T-helper 1 cell treated with Interleukin-12 subunit alpha and Interleukin-12 subunit beta and Interleukin-4 antibody, amounts not matched to agents 30 μg/mL and 1 μg/mL, for 36 hours (primary cell): ENCODE measurements around the gene FOXP2.
"Not testable (repeated sequence)": the region's sequence is repeated elsewhere in the genome, so short reads cannot be mapped to it uniquely, and the experiment has no call there.

Experiments used
- H3K27ac Mint-ChIP-seq: one replicate; pipeline ENCODE4 v1.8.0; 2021; ENCODE audit warnings: mild to moderate bottlenecking, mixed read lengths
- H3K27me3 Mint-ChIP-seq: one replicate; pipeline ENCODE4 v1.8.0; 2021; ENCODE audit warnings: low read depth, mixed read lengths
- H3K36me3 Mint-ChIP-seq: one replicate; pipeline ENCODE4 v1.8.0; 2021; ENCODE audit warnings: low read depth, mixed read lengths
- H3K4me1 Mint-ChIP-seq: one replicate; pipeline ENCODE4 v1.8.0; 2021; ENCODE audit warnings: low read depth, mixed read lengths
- H3K4me3 Mint-ChIP-seq: one replicate; pipeline ENCODE4 v1.8.0; 2021; ENCODE audit warnings: mild to moderate bottlenecking, moderate library complexity, mixed read lengths
- H3K9me3 Mint-ChIP-seq: one replicate; pipeline ENCODE4 v1.8.0; 2021; ENCODE audit warnings: mixed read lengths

The FOXP2 gene

DNA sequence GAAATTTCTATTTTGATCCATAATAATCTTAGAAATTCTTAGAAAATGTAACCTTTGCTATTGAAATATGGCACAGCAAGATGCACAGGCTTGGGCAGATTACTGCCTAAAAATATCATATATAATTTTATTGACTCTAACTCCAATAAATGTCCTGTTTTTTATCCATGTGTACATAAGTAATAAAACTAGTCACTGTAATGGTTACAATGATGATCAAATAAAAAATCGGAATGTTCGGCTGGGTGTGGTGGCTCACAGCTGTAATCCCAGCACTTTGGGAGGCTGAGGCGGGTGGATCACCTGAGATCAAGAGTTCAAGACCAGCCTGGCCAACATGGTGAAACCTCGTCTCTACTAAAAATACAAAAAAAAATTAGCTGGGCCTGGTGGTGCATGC is 26.3 kb downstream of the FOXP2 start:
- not testable (repeated sequence) for H3K27ac Mint-ChIP-seq, H3K27me3 Mint-ChIP-seq, H3K4me3 Mint-ChIP-seq, H3K9me3 Mint-ChIP-seq, H3K36me3 Mint-ChIP-seq, H3K4me1 Mint-ChIP-seq

GRCh38 chr7:114444196-114444595 is 29.6 kb downstream of the FOXP2 start:
- no peaks in the 10 kb centered on the region for H3K36me3 Mint-ChIP-seq
- no peaks in the 10 kb centered on the region for H3K4me1 Mint-ChIP-seq
- no peaks in the 10 kb centered on the region for H3K9me3 Mint-ChIP-seq
- H3K27me3 Mint-ChIP-seq = no peaks in the 10 kb centered on the region
- no peak overlapping the region for H3K27ac Mint-ChIP-seq
- no peak overlapping the region for H3K4me3 Mint-ChIP-seq

DNA sequence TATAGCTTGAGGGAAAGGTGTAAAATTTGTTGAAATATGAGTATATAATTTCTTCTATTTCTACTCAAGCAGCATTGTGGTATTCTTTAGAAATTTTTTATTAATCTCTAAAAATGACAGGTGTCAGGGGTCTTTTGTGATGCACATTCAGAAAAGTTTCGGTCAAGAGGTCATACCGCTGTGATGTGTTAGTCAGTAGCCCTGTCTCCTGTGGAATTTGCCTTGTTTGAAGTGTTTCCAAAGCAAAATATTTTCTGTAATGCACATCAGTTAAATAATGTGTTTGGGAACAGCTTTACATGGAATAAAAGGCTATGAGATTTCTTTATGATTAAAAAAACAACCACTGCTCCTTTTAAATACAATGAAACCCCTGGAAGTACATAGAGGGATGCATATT is 35.8 kb downstream of the FOXP2 start:
- no peak overlapping the region for H3K4me3 Mint-ChIP-seq
- no peaks in the 10 kb centered on the region for H3K4me1 Mint-ChIP-seq
- no peak overlapping the region for H3K27ac Mint-ChIP-seq
- H3K36me3 Mint-ChIP-seq = no peaks in the 10 kb centered on the region
- H3K9me3 Mint-ChIP-seq = no peaks in the 10 kb centered on the region
- no peaks in the 10 kb centered on the region for H3K27me3 Mint-ChIP-seq

DNA sequence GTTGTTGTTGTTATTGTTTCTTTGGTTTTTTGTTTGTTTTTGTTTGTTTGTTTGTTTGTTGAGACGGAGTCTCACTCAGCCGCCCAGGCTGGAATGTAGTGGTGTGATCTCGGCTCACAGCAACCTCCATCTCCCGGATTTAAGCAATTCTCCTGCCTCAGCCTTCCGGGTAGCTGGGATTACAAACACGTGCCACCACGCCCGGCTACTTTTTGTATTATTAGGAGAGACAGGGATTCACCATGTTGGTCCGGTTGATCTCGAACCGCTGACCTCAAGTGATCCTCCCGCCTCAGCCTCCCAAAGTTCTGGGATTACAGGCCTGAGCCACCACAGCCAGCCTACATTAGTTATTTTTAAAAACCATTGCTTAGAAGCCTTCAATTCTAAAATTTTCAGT is 45.0 kb downstream of the FOXP2 start:
- no peak overlapping the region for H3K27ac Mint-ChIP-seq
- H3K4me1 Mint-ChIP-seq = no peaks in the 10 kb centered on the region
- no peaks in the 10 kb centered on the region for H3K9me3 Mint-ChIP-seq
- H3K4me3 Mint-ChIP-seq = no peak overlapping the region
- no peaks in the 10 kb centered on the region for H3K27me3 Mint-ChIP-seq
- no peaks in the 10 kb centered on the region for H3K36me3 Mint-ChIP-seq

DNA sequence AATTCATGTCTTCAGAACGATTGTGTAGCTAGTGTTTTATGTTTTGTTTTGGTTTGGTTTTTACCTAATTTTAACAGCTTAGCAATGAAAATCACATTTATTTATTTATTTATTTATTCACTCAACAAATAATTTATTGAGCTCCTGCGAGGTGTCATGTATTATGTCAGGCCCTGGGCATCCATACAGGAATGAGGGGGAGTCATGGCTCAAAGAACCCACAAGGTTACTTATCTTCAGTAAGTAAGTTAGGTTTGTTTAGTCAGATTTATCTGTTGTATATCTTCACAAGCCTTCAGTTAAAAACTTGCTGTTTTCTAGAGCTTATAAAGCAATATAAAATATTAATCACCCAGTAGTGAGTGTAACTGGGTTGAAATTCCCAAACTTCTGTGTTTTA is 45.4 kb downstream of the FOXP2 start:
- H3K4me3 Mint-ChIP-seq = no peak overlapping the region
- no peaks in the 10 kb centered on the region for H3K27me3 Mint-ChIP-seq
- H3K27ac Mint-ChIP-seq = no peak overlapping the region
- H3K4me1 Mint-ChIP-seq = no peaks in the 10 kb centered on the region
- H3K36me3 Mint-ChIP-seq = no peaks in the 10 kb centered on the region
- no peaks in the 10 kb centered on the region for H3K9me3 Mint-ChIP-seq

DNA sequence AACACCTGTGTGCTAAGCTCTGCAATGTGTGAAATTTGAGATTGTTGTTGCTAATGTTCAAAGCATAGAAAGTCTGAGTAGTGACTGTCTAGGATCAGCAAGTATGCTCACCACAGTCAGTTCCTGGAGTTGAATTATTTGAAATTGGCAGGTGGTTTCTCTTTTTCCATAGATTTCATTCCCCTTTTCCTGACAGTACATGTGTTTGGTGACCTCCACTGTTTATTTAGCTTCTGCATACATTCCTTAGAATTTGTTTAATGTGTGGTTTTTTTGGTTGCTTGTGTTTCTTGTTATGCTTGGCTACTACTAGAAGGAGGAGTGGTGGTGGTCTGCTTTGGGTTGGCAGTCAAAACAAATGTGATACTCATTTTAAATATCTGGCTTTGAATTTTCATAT is 52.3 kb downstream of the FOXP2 start:
- Mint-ChIP-seq H3K27ac (no peak overlapping the region), H3K4me1 (no peaks in the 10 kb centered on the region), H3K36me3 (no peaks in the 10 kb centered on the region), H3K4me3 (no peak overlapping the region), H3K9me3 (no peaks in the 10 kb centered on the region), H3K27me3 (no peaks in the 10 kb centered on the region)

- Mint-ChIP-seq H3K36me3 (no peaks in the 10 kb centered on the region), H3K27ac (no peak overlapping the region), H3K9me3 (no peaks in the 10 kb centered on the region), H3K4me1 (no peaks in the 10 kb centered on the region), H3K4me3 (no peak overlapping the region), H3K27me3 (no peaks in the 10 kb centered on the region)
Observed at GRCh38 chr7:114468844-114469243, 54.2 kb downstream of the FOXP2 start.

DNA sequence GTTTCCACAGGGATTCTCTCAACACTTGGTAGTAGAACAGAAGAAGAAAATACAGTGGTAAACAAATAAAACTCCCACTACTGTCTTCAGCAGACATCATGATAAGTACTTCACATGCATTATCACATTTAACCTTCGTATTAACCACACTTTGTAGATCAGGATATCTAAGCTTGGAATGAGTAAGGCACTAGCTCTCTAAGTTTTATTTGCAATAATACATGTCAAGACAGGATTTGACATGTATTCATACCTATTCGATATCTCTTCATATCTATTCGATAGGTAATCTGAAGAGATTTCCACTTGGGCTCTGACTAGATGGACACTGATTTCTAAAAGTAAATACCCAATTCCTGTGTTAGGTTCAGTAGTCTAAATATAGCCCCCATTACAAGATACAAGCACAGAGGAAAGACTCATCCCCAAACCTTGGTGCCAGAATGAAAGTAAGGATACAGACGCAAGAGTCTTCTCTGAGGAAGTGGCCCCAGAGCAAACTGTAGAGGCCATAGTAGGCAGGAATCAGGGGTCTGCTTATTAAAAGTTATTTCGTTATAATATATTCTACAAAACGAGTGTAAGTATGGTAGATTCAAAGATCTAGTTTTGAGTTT is 58.4 kb downstream of the FOXP2 start:
- Mint-ChIP-seq H3K27me3 (no peaks in the 10 kb centered on the region), H3K36me3 (no peaks in the 10 kb centered on the region), H3K4me3 (no peak overlapping the region), H3K9me3 (no peaks in the 10 kb centered on the region), H3K4me1 (no peaks in the 10 kb centered on the region), H3K27ac (no peak overlapping the region)

DNA sequence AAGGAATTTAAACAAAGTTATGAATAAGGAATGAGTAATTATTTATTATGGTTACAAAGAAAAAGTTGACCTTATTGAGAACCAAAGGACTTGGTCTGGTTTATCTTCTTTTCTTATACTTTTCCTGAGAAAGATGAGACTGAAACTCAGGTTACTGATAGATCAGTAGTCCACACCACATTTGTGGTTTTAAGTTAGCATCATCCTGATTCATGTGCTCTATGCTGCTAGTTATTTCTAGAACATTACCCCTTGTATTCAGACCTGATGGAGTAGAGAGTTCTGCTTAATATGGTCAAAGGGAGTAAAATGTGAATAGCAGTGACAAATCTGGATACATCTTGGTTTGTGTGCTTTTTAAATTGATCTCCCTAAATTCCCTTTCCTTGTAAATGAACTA is 63.8 kb downstream of the FOXP2 start:
- no peak overlapping the region for H3K27ac Mint-ChIP-seq
- no peaks in the 10 kb centered on the region for H3K27me3 Mint-ChIP-seq
- no peaks in the 10 kb centered on the region for H3K36me3 Mint-ChIP-seq
- H3K4me1 Mint-ChIP-seq = no peaks in the 10 kb centered on the region
- no peak overlapping the region for H3K4me3 Mint-ChIP-seq
- no peaks in the 10 kb centered on the region for H3K9me3 Mint-ChIP-seq

DNA sequence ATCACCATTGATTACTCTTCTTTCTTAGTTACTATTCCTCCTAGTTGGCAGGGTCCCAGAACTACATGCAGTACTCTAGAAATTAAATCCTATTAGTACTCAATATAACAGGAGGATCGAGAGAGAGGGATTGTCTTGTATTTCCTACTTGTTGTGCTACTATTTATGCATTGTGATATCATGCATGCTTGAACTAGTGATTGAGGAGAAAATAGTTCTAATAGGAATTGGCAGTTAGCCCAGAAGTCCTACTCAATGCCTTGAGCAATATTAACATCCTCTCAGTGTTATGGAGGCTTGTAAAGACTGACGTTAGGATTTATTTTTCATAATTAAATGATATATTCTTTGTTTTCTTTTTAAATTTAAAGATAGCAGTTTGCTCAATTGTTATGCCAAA is 67.4 kb downstream of the FOXP2 start:
- Mint-ChIP-seq H3K9me3 (no peaks in the 10 kb centered on the region), H3K4me3 (no peak overlapping the region), H3K36me3 (no peaks in the 10 kb centered on the region), H3K27ac (no peak overlapping the region), H3K4me1 (no peaks in the 10 kb centered on the region), H3K27me3 (no peaks in the 10 kb centered on the region)

DNA sequence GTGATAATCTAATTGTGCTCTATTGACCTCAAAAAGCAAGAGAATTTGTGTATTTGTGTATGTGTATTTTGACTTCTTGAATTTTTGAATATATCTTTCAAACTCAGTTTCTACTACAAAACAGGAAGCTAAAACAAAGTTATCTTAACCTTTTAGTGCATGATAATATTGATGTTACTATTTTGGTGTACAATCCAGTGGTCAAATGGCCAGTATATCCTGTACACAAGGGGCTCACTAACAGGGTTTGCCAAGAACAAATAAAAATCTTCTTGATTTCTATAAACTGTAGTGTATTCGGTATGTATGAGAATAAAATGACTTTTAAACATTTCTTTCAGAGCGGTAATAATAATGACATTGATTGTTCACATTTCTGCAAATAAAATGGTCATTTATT is 69.6 kb downstream of the FOXP2 start:
- Mint-ChIP-seq H3K9me3 (peaks cover 7% of the 10 kb centered on the region), H3K27me3 (no peaks in the 10 kb centered on the region), H3K4me3 (no peak overlapping the region), H3K36me3 (no peaks in the 10 kb centered on the region), H3K4me1 (no peaks in the 10 kb centered on the region), H3K27ac (no peak overlapping the region)

GRCh38 chr7:114487174-114487573 is 72.6 kb downstream of the FOXP2 start:
- H3K4me1 Mint-ChIP-seq = no peaks in the 10 kb centered on the region

DNA sequence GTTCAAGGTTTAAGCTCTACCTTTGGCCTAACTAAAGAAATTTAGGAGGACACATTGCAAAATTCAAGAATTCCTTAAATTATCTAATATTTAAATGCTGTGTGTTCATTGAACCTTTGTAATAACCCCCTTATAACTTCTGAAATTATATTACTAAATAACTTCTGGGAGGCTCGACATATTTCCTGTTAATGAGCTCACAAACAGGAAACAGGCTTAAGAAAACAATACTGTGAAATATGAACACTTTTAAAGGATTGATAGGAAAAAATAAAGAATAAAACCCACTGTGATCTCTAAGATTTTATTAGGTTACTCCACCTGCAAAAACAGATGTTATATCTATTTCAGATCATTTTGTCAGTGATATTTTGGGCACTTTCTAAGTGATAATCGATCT is 74.1 kb downstream of the FOXP2 start:
- Mint-ChIP-seq H3K36me3 (no peaks in the 10 kb centered on the region), H3K4me1 (no peaks in the 10 kb centered on the region), H3K27me3 (no peaks in the 10 kb centered on the region), H3K4me3 (no peak overlapping the region), H3K27ac (no peak overlapping the region), H3K9me3 (peaks cover 11% of the 10 kb centered on the region)

More at GRCh38 chr7:114487174-114487573, 72.6 kb downstream of the FOXP2 start:
- Mint-ChIP-seq H3K27me3 (no peaks in the 10 kb centered on the region), H3K9me3 (peaks cover 11% of the 10 kb centered on the region), H3K4me3 (no peak overlapping the region), H3K36me3 (no peaks in the 10 kb centered on the region), H3K27ac (no peak overlapping the region)

GRCh38 chr7:114497491-114497890 is 82.9 kb downstream of the FOXP2 start:
- H3K36me3 Mint-ChIP-seq, H3K4me1 Mint-ChIP-seq, H3K4me3 Mint-ChIP-seq, H3K9me3 Mint-ChIP-seq, H3K27ac Mint-ChIP-seq, H3K27me3 Mint-ChIP-seq: not testable (repeated sequence)

GRCh38 chr7:114502454-114503254 is 88.0 kb downstream of the FOXP2 start:
- H3K4me1 Mint-ChIP-seq = no peaks in the 10 kb centered on the region
- no peak overlapping the region for H3K27ac Mint-ChIP-seq
- H3K9me3 Mint-ChIP-seq = no peaks in the 10 kb centered on the region
- H3K4me3 Mint-ChIP-seq = no peak overlapping the region
- no peaks in the 10 kb centered on the region for H3K27me3 Mint-ChIP-seq
- no peaks in the 10 kb centered on the region for H3K36me3 Mint-ChIP-seq
